Activated CD4-positive, alpha-beta T cell treated with anti-CD3 and anti-CD28 coated beads, Interleukin-10, Interleukin-2, amounts not matched to agents 100 ng/mL and 50 ng/mL, durations not matched to agents 16 hours and 8 hours (primary cell): ENCODE results near the gene OCA2.

Experiments used
- DNase-seq: peaks from one replicate; pipeline ENCODE4 v3.0.0-alpha.2; 2020

The OCA2 gene

GRCh38 chr15:28068930-28069329 is 30.2 kb downstream of the OCA2 start:
- DNase-seq: no peak

GRCh38 chr15:28066231-28066630 is 32.9 kb downstream of the OCA2 start:
- no peak for DNase-seq

- no peak for DNase-seq
Measured at GRCh38 chr15:28060005-28060404, 39.1 kb downstream of the OCA2 start.

GRCh38 chr15:28058082-28058481 is 41.0 kb downstream of the OCA2 start:
- no peak for DNase-seq

GRCh38 chr15:28051955-28052633 is 47.0 kb downstream of the OCA2 start:
- no peak for DNase-seq

GRCh38 chr15:28049581-28049980 is 49.5 kb downstream of the OCA2 start:
- DNase-seq: no peak

GRCh38 chr15:28047277-28047676 is 51.8 kb downstream of the OCA2 start:
- DNase-seq: no peak

- no peak for DNase-seq
Measured at GRCh38 chr15:28044121-28044672, 54.9 kb downstream of the OCA2 start.

GRCh38 chr15:28043691-28044091 is 55.4 kb downstream of the OCA2 start:
- no peak for DNase-seq

- no peak for DNase-seq
Measured at GRCh38 chr15:28037969-28038590, 61.0 kb downstream of the OCA2 start.

GRCh38 chr15:28033443-28033842 is 65.7 kb downstream of the OCA2 start:
- DNase-seq: no peak

GRCh38 chr15:28030801-28031200 is 68.3 kb downstream of the OCA2 start:
- no peak for DNase-seq

- no peak for DNase-seq
Measured at GRCh38 chr15:28027714-28028076, 71.4 kb downstream of the OCA2 start.

GRCh38 chr15:28026764-28027713 is 72.1 kb downstream of the OCA2 start:
- DNase-seq: no peak

- no peak for DNase-seq
Measured at GRCh38 chr15:28026221-28026620, 72.9 kb downstream of the OCA2 start.

- DNase-seq: no peak
Measured at GRCh38 chr15:28025413-28025812, 73.7 kb downstream of the OCA2 start.

GRCh38 chr15:28024889-28025250 is 74.2 kb downstream of the OCA2 start:
- no peak for DNase-seq

GRCh38 chr15:28023933-28024888 is 74.9 kb downstream of the OCA2 start:
- DNase-seq: no peak

GRCh38 chr15:28023422-28023821 is 75.7 kb downstream of the OCA2 start:
- DNase-seq: no peak

- no peak for DNase-seq
Measured at GRCh38 chr15:28022961-28023360, 76.2 kb downstream of the OCA2 start.

GRCh38 chr15:28022181-28022580 is 76.9 kb downstream of the OCA2 start:
- no peak for DNase-seq

GRCh38 chr15:28021281-28022039 is 77.7 kb downstream of the OCA2 start:
- DNase-seq: no peak
